MCF 10A (cell line): ENCODE results near the gene RACGAP1. TPM values are rescaled to one million over a fixed set of nuclear protein-coding genes. Genes with fewer than 3 reads are reported as not detected.

Experiments
- BruUV-seq: library from RNA; stranded (reverse); fragments of 400-500 nt; replicated peaks from 2 replicates; lab custom pipeline; 2021; lab: Mats Ljungman, UMichigan
- CTCF ChIA-PET: fragments of 300-600 bp; sonication (Branson Sonifier 250); formaldehyde crosslinking; extraction: SDS; loops from one replicate; lab custom pipeline; 2021; ENCODE audit warnings: antibody characterized with exemption, inconsistent platforms; lab: Yijun Ruan, JAX
- POLR2A ChIA-PET: fragments of 300-600, 350-650 bp; sonication (Branson Sonifier 250); formaldehyde crosslinking; extraction: SDS; loops from one replicate; lab custom pipeline; 2020; ENCODE audit warnings: antibody characterized with exemption, inconsistent platforms; lab: Yijun Ruan, JAX
- DNase-seq: peaks from one replicate; pipeline ENCODE4 v3.0.0-alpha.2; 2018; ENCODE audit not compliant: unreplicated experiment
- H3K27ac Mint-ChIP-seq: one replicate; pipeline ENCODE4 v1.8.0; 2022; ENCODE audit warnings: mild to moderate bottlenecking, low read depth, mixed read lengths; ENCODE audit not compliant: unreplicated experiment
- H3K27me3 Mint-ChIP-seq: one replicate; pipeline ENCODE4 v1.8.0; 2022; ENCODE audit warnings: mixed read lengths; ENCODE audit not compliant: insufficient read depth, unreplicated experiment
- H3K36me3 Mint-ChIP-seq: one replicate; pipeline ENCODE4 v1.8.0; 2022; ENCODE audit warnings: mild to moderate bottlenecking, moderate library complexity, mixed read lengths; ENCODE audit not compliant: insufficient read depth, unreplicated experiment
- H3K4me1 Mint-ChIP-seq: one replicate; pipeline ENCODE4 v1.8.0; 2022; ENCODE audit warnings: mixed read lengths; ENCODE audit not compliant: insufficient read depth, unreplicated experiment
- H3K4me3 Mint-ChIP-seq: one replicate; pipeline ENCODE4 v1.8.0; 2022; ENCODE audit warnings: mild to moderate bottlenecking, moderate library complexity, mixed read lengths; ENCODE audit not compliant: unreplicated experiment
- H3K9me3 Mint-ChIP-seq: one replicate; pipeline ENCODE4 v1.8.0; 2022; ENCODE audit warnings: mixed read lengths; ENCODE audit not compliant: unreplicated experiment
- intact Hi-C: fragments of 100-400 bp; cut with micrococcal nuclease; formaldehyde crosslinking; loops from 2 replicates; pipeline ENCODE4 v1.14.1; 2022
- total RNA-seq: library from RNA; stranded (reverse); gene quantifications from 2 replicates; pipeline ENCODE4 v1.2.3, GENCODE V29; 2022
- TF ChIP-seq, protein P1 (sequence below): fragments of 200-600 bp; IDR thresholded peaks from one replicate; pipeline ENCODE4 v1.8.0; 2022; ENCODE audit warnings: antibody characterized with exemption, mild to moderate bottlenecking; ENCODE audit not compliant: unreplicated experiment

Gene RACGAP1
- total RNA-seq, 1 experiment from 2014 or later = 67.9 TPM

DNA sequence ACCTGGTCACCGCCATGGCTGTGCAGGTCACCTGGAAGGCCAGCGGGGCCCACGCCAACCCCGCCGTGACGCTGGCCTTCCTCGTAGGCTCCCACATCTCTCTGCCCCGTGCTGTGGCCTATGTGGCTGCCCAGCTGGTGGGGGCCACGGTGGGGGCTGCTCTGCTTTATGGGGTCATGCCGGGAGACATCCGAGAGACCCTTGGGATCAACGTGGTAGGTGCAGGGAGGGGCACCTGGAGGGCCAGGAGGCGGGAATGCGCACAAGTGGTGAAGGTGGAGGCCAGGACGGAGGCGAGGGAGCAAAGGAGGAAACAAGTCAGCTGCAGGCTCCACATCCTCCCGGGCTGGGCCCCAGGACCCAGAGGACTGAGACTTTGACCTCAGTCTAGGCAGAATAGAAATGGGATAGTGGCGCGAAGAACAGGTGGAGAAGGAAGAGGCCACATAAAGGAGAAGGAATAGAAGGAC lies 51.9 kb downstream of the RACGAP1 start:
- TF ChIP-seq, protein P1, sequence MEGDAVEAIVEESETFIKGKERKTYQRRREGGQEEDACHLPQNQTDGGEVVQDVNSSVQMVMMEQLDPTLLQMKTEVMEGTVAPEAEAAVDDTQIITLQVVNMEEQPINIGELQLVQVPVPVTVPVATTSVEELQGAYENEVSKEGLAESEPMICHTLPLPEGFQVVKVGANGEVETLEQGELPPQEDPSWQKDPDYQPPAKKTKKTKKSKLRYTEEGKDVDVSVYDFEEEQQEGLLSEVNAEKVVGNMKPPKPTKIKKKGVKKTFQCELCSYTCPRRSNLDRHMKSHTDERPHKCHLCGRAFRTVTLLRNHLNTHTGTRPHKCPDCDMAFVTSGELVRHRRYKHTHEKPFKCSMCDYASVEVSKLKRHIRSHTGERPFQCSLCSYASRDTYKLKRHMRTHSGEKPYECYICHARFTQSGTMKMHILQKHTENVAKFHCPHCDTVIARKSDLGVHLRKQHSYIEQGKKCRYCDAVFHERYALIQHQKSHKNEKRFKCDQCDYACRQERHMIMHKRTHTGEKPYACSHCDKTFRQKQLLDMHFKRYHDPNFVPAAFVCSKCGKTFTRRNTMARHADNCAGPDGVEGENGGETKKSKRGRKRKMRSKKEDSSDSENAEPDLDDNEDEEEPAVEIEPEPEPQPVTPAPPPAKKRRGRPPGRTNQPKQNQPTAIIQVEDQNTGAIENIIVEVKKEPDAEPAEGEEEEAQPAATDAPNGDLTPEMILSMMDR = no peak
- ChIA-PET POLR2A (interaction anchor here (0.6 kb wide), 1 partner anchor 105 kb away, joined by 3 read pairs; no protein-coding TSS in a partner anchor), CTCF (interaction anchor here (0.6 to 2.0 kb wide), 2 partner anchors 65 to 81 kb away, joined by 3 to 7 read pairs; no protein-coding TSS in a partner anchor)
- Mint-ChIP-seq H3K27ac (no peak overlapping the region), H3K36me3 (no peaks in the 10 kb centered on the region), H3K4me1 (no peaks in the 10 kb centered on the region), H3K27me3 (no peaks in the 10 kb centered on the region), H3K9me3 (no peaks in the 10 kb centered on the region), H3K4me3 (no peak overlapping the region)
- DNase-seq = no peak
- intact Hi-C loops = no loop called here
- no TSS peak for BruUV-seq

DNA sequence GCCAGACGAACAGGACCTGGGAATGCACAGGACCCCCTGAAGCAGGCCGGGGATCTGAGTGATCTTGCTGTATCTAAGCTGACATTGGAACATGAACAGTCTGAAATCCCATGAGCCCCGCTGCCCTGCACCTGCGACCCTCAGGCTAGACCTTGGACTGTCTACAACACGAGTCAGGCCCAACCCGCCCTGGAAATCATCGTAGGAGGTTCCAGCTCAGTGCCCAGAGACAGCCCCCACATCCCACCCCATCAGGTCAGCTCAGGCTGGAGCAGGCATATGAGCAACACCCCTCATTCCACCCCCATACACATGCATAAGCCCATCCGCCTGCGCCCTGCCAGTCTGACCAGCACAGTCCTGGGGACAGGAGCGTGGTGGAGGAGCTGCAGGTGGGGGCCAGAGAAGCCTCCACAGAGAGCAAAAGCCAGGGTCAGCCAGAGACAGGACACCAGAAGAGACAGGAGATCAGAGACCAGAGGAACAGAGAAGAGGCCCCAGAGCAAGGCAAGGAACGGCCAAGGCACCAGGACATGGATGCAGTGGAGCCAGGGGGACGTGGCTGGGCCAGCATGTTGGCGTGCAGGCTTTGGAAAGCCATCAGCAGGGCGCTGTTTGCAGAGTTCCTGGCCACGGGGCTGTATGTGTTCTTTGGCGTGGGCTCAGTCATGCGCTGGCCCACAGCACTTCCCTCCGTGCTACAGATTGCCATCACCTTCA lies 52.5 kb downstream of the RACGAP1 start, which contains the start of gene AQP6:
AQP6 (plus strand) TSS at position 307 of the 720 bp plus-strand sequence; CDS start at position 534, 227 bp downstream.
- ChIA-PET CTCF (interaction anchor here (0.6 to 8.8 kb wide), 6 partner anchors 22 to 96 kb away, joined by 3 to 241 read pairs (median 5); no protein-coding TSS in a partner anchor), POLR2A (interaction anchor here (1.2 kb wide), 1 partner anchor 22 kb away, joined by 3 read pairs; no protein-coding TSS in a partner anchor)
- Mint-ChIP-seq H3K27me3 (no peaks in the 10 kb centered on the region), H3K9me3 (no peaks in the 10 kb centered on the region), H3K4me3 (no peak within 1 kb of the TSS), H3K4me1 (no peaks in the 10 kb centered on the region), H3K36me3 (no peaks in the 10 kb centered on the region), H3K27ac (no peak within 1 kb of the TSS)
- intact Hi-C loops = no loop called here
- no TSS peak for BruUV-seq
- TF ChIP-seq, protein P1 = no peak
- DNase-seq = no peak

DNA sequence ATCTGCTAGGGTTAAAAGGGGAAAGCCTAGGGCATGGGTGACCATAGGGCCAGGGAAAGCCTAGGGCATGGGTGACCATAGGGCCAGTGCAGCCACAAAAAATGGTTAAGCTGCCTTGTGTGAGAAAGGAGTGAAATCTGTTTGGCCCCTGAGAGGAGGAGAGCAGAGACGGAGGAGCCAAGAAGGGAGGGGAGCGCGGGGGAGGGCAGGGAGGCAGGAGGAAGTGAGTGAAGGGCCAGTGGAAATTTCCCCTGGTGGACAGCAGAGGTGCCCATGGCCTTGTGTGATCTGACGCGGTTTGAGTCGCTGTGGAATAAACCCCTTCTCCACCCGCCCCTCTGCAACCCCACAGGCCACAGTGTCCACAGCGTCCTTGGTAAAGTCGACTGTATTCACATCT lies 53.2 kb downstream of the RACGAP1 start:
- Mint-ChIP-seq H3K27ac (no peak overlapping the region), H3K9me3 (no peaks in the 10 kb centered on the region), H3K4me3 (no peak overlapping the region), H3K27me3 (no peaks in the 10 kb centered on the region), H3K36me3 (no peaks in the 10 kb centered on the region), H3K4me1 (no peaks in the 10 kb centered on the region)
- BruUV-seq = no TSS peak
- DNase-seq = no peak
- intact Hi-C loops = no loop called here
- POLR2A ChIA-PET = interaction anchor here (1.2 kb wide), 1 partner anchor 23 kb away, joined by 3 read pairs; no protein-coding TSS in a partner anchor
- TF ChIP-seq, protein P1 = no peak
- CTCF ChIA-PET = interaction anchor here (0.6 to 8.8 kb wide), 5 partner anchors 22 to 97 kb away, joined by 3 to 241 read pairs (median 5); no protein-coding TSS in a partner anchor

DNA sequence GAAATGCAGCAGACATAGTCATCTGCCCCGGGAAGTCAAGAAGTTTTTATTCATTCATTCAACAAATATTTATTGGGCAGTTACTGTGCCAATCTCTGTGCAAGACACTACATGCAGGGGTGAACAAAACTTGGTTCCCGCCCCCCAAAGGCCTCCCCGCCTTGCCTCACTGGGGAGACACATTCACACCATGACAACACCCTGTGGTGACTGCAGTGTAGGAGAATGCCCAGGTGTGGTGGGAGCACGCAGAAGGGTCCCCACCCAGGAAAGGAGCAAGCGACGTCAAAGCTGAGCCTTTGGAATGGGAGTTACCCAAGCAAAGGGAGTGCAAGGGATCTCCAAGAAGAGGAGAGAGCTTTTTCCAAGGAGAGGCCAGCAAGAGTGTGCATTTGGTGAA lies 54.2 kb downstream of the RACGAP1 start:
- H3K27ac Mint-ChIP-seq = no peak overlapping the region
- DNase-seq = no peak
- intact Hi-C loops = no loop called here
- TF ChIP-seq, protein P1 = no peak
- H3K27me3 Mint-ChIP-seq = no peaks in the 10 kb centered on the region
- BruUV-seq = no TSS peak
- no peaks in the 10 kb centered on the region for H3K9me3 Mint-ChIP-seq
- ChIA-PET CTCF (interaction anchor here (0.9 to 8.8 kb wide), 3 partner anchors 84 to 98 kb away, joined by 3 to 241 read pairs (median 5); no protein-coding TSS in a partner anchor), POLR2A (interaction anchor here (1.4 kb wide), 1 partner anchor 54 kb away, joined by 7 read pairs; the partner anchor contains the start of gene RACGAP1)
- H3K36me3 Mint-ChIP-seq = no peaks in the 10 kb centered on the region
- no peak overlapping the region for H3K4me3 Mint-ChIP-seq
- no peaks in the 10 kb centered on the region for H3K4me1 Mint-ChIP-seq
